Endothelial cell of umbilical vein (primary cell): ENCODE results near the gene NRF1. TPM values are rescaled to one million over a fixed set of nuclear protein-coding genes. Genes with fewer than 3 reads are reported as not detected.

Experiments used
- BruUV-seq: library from RNA; stranded (reverse); fragments of 400-500 nt; replicated peaks from 2 replicates; lab custom pipeline; 2021; lab: Mats Ljungman, UMichigan
- CTCF ChIA-PET: fragments of 300-600, 350-600 bp; sonication (Branson Sonifier 250); formaldehyde crosslinking; loops from one replicate; lab custom pipeline; 2021; ENCODE audit warnings: antibody characterized with exemption, inconsistent platforms; lab: Charles Lee
- POLR2A ChIA-PET: fragments of 300-600, 350-600 bp; sonication (Branson Sonifier 250); formaldehyde crosslinking; loops from one replicate; lab custom pipeline; 2021; ENCODE audit warnings: antibody characterized with exemption, inconsistent platforms; lab: Charles Lee
- DNase-seq: peaks from one replicate; pipeline ENCODE4 v3.0.0-alpha.2; 2011; ENCODE audit warnings: low read depth, low spot score
- FAIRE-seq: peaks from 2 replicates; lab custom pipeline; 2011; peaks lifted over from hg19 to GRCh38; lab: Jason Lieb, UNC
- H2AFZ ChIP-seq: 2 replicates; pipeline ENCODE4 v1.6.0; 2012; ENCODE audit warnings: low read depth, low read length, control low read depth, inconsistent platforms
- H3K27ac ChIP-seq: 2 replicates; pipeline ENCODE4 v1.5.1; 2011; ENCODE audit warnings: low read depth, mild to moderate bottlenecking, control low read depth, low read length, moderate library complexity; ENCODE audit not compliant: insufficient read depth
- H3K27me3 ChIP-seq, 2 experiments: 2 replicates each; pipeline versions ENCODE4 v1.6.0 to v1.6.1; 2011; ENCODE audit warnings: low read length in 2 of 2, mixed read lengths in 1 of 2; ENCODE audit not compliant: control insufficient read depth in 2 of 2, insufficient read depth in 2 of 2
- H3K36me3 ChIP-seq, 2 experiments: 2 replicates in 1 of 2; 3 replicates in 1 of 2; pipeline ENCODE4 v1.5.1; 2011; ENCODE audit warnings: low read length in 2 of 2, mild to moderate bottlenecking in 1 of 2, moderate library complexity in 1 of 2; ENCODE audit not compliant: control insufficient read depth in 2 of 2, insufficient read depth in 2 of 2; ENCODE audit errors: extremely low read depth in 1 of 2
- H3K4me1 ChIP-seq: 3 replicates; pipeline ENCODE4 v1.5.1; 2011; ENCODE audit warnings: mild to moderate bottlenecking, low read length; ENCODE audit not compliant: control insufficient read depth, insufficient read depth; ENCODE audit errors: extremely low read depth
- H3K4me2 ChIP-seq: 2 replicates; pipeline ENCODE4 v1.6.1; 2011; ENCODE audit warnings: low read length, control low read depth, mixed read lengths; ENCODE audit not compliant: insufficient read depth
- H3K4me3 ChIP-seq, 3 experiments: fragments of 200-600 bp in 1 of 3; sonication (generic), shearing (Covaris generic) in 1 of 3; replicated peaks in 1 of 3; 2 replicates each; pipeline ENCODE4 v1.5.1; 2011 to 2016; ENCODE audit warnings: control low read depth in 3 of 3, low read length in 3 of 3, mild to moderate bottlenecking in 2 of 3, inconsistent platforms in 1 of 3, low read depth in 1 of 3, moderate library complexity in 1 of 3; ENCODE audit not compliant: insufficient read depth in 1 of 3
- H3K79me2 ChIP-seq: 2 replicates; pipeline ENCODE4 v1.6.0; 2012; ENCODE audit warnings: low read length, inconsistent platforms; ENCODE audit not compliant: control insufficient read depth, insufficient read depth
- H3K9ac ChIP-seq: replicated peaks from 2 replicates; pipeline ENCODE3; 2011; ENCODE audit warnings: low read length, control low read depth; ENCODE audit not compliant: insufficient read depth; ENCODE audit errors: extremely low read depth
- H3K9me1 ChIP-seq: replicated peaks from 3 replicates; pipeline ENCODE4 v1.6.0; 2011; ENCODE audit warnings: mild to moderate bottlenecking, low read length; ENCODE audit not compliant: control insufficient read depth, insufficient read depth; ENCODE audit errors: extremely low read depth
- H3K9me3 ChIP-seq: replicated peaks from 2 replicates; pipeline ENCODE4 v1.5.1; 2012; ENCODE audit warnings: low read length, inconsistent platforms; ENCODE audit not compliant: control insufficient read depth, insufficient read depth
- H4K20me1 ChIP-seq: replicated peaks from 2 replicates; pipeline ENCODE3; 2011; ENCODE audit warnings: mild to moderate bottlenecking, low read length; ENCODE audit not compliant: control insufficient read depth, insufficient read depth; ENCODE audit errors: extremely low read depth
- CTCF ChIP-seq, 2 donors: IDR thresholded peaks; 1 replicate in 1 of 2; 2 replicates in 1 of 2; pipeline ENCODE4 v1.5.1; 2011; ENCODE audit warnings: low read length in 2 of 2, mild to moderate bottlenecking in 2 of 2, moderate library complexity in 2 of 2, control low read depth in 1 of 2, inconsistent platforms in 1 of 2, low read depth in 1 of 2; ENCODE audit not compliant: insufficient read depth in 1 of 2; ENCODE audit errors: extremely low read depth in 1 of 2
- EZH2 ChIP-seq: IDR thresholded peaks from 2 replicates; pipeline ENCODE4 v1.6.1; 2012; ENCODE audit warnings: borderline replicate concordance, low read depth, mild to moderate bottlenecking, moderate library complexity, low read length, inconsistent platforms; ENCODE audit not compliant: severe bottlenecking
- FOS ChIP-seq: IDR thresholded peaks from 2 replicates; pipeline ENCODE4 v1.6.1; 2011; ENCODE audit warnings: mild to moderate bottlenecking, low read length, moderate library complexity, borderline replicate concordance; ENCODE audit not compliant: insufficient read depth
- GATA2 ChIP-seq: IDR thresholded peaks from 2 replicates; pipeline ENCODE4 v1.7.0; 2011; ENCODE audit warnings: low read depth, mild to moderate bottlenecking, moderate library complexity, mixed read lengths, low read length; ENCODE audit not compliant: insufficient read length, insufficient read depth
- JUN ChIP-seq: IDR thresholded peaks from 2 replicates; pipeline ENCODE4 v1.6.1; 2011; ENCODE audit warnings: borderline replicate concordance, low read depth; ENCODE audit not compliant: insufficient read length, insufficient read depth
- MAX ChIP-seq: IDR thresholded peaks from 2 replicates; pipeline ENCODE4 v1.6.1; 2011; ENCODE audit not compliant: insufficient read depth, insufficient read length
- MYC ChIP-seq: IDR thresholded peaks from one replicate; pipeline ENCODE4 v1.6.1; 2011; ENCODE audit warnings: mild to moderate bottlenecking, low read depth, low read length
- POLR2A ChIP-seq: IDR thresholded peaks from 2 replicates; pipeline ENCODE4 v1.6.1; 2012; ENCODE audit warnings: low read depth, mild to moderate bottlenecking, control low read depth, low read length
- POLR2AphosphoS5 ChIP-seq: IDR thresholded peaks from 2 replicates; pipeline ENCODE4 v1.6.1; 2012; ENCODE audit warnings: low read depth, mild to moderate bottlenecking, control low read depth, low read length, moderate library complexity; ENCODE audit not compliant: insufficient read depth
- dilution Hi-C: fragments of 300-500 bp; cut with MboI; formaldehyde crosslinking; loops from one replicate; pipeline ENCODE4 v1.15.0; 2019; ENCODE audit warnings: low sequenced_read_pairs; ENCODE audit not compliant: extremely low pct_ligation_motif_present
- intact Hi-C: fragments of 100-400 bp; cut with micrococcal nuclease; formaldehyde crosslinking; loops from one replicate; pipeline ENCODE4 v1.10.0; 2022
- polyA plus RNA-seq, 4 experiments: library from polyadenylated mRNA; depleted of rRNA in 3 of 4; stranded (reverse) in 3 of 4; unstranded in 1 of 4; fragments of >200 nt; gene quantifications; 2 replicates each; pipeline versions ENCODE4 v1.2.1 to v1.2.3, GENCODE V29; 2011 to 2012; ENCODE audit warnings: missing spikeins in 1 of 4
- total RNA-seq: library from RNA; stranded (reverse); gene quantifications from 2 replicates; pipeline ENCODE4 v1.2.3, GENCODE V29; 2021

Gene NRF1
- total and polyA plus RNA-seq, 2 donors (not counting 3 experiments of a cell fraction or from before 2014, with no cell fraction given) = 14.6 to 20.3 TPM

GRCh38 chr7:129734400-129734799 lies 122.9 kb downstream of the NRF1 start:
- POLR2A ChIA-PET = no interaction called here
- no peak for FAIRE-seq
- no peak for DNase-seq
- CTCF ChIA-PET = no interaction called here
- Histone ChIP-seq H3K79me2 (no peaks in the 10 kb centered on the region), H3K36me3 (peaks cover 3 to 5% of the 10 kb centered on the region in 2 experiments), H3K27ac (no peak overlapping the region), H3K9me3 (no peaks in the 10 kb centered on the region), H3K27me3 (no peaks in the 10 kb centered on the region), H2AFZ (no peak overlapping the region), H3K9me1 (no peaks in the 10 kb centered on the region), H3K9ac (no peak overlapping the region), H4K20me1 (no peaks in the 10 kb centered on the region), H3K4me2 (no peak overlapping the region), H3K4me3 (no peak overlapping the region), H3K4me1 (peaks cover 11% of the 10 kb centered on the region)
- dilution Hi-C loops (no loop called here), intact Hi-C loops (no loop called here)
- TF ChIP-seq MAX (no peak), POLR2A (no peak), GATA2 (no peak), FOS (no peak), EZH2 (no peak), POLR2AphosphoS5 (no peak), MYC (no peak), JUN (no peak)
- BruUV-seq = no TSS peak

- intact Hi-C loops (no loop called here), dilution Hi-C loops (no loop called here)
- peaks cover 15% of the 10 kb centered on the region for H3K4me1 ChIP-seq
- ChIA-PET CTCF (interaction anchor here (1.0 to 1.2 kb wide), 2 partner anchors 17 to 81 kb away, joined by 3 read pairs; no protein-coding TSS in a partner anchor), POLR2A (no interaction called here)
- H2AFZ ChIP-seq = no peak overlapping the region
- H3K4me2 ChIP-seq = no peak overlapping the region
- no peaks in the 10 kb centered on the region for H3K9me3 ChIP-seq
- peaks cover 2 to 5% of the 10 kb centered on the region in 2 experiments for H3K36me3 ChIP-seq
- peak overlapping the region; percentile 16 for H3K27ac ChIP-seq
- no TSS peak for BruUV-seq
- DNase-seq (peak; percentile 54), FAIRE-seq (peak; percentile 89)
- no peaks in the 10 kb centered on the region for H3K9me1 ChIP-seq
- no peak overlapping the region for H3K9ac ChIP-seq
- peak; percentile 37 for TF ChIP-seq JUN
- no peak for TF ChIP-seq GATA2
- TF ChIP-seq POLR2AphosphoS5 = no peak
- TF ChIP-seq MYC = no peak
- TF ChIP-seq MAX = no peak
- TF ChIP-seq POLR2A = no peak
- no peak for TF ChIP-seq CTCF (IDR thresholded peaks at IDR 0.05; ENCODE audit: extremely low read depth in 1 of 2, insufficient read depth in 1 of 2, low read depth in 1 of 2, low read length in 2 of 2)
- TF ChIP-seq EZH2 = no peak
- no peaks in the 10 kb centered on the region for H4K20me1 ChIP-seq
- H3K27me3 ChIP-seq = no peaks in the 10 kb centered on the region
- H3K79me2 ChIP-seq = no peaks in the 10 kb centered on the region
- H3K4me3 ChIP-seq = no peak overlapping the region
Measured at GRCh38 chr7:129739427-129739826, 127.9 kb downstream of the NRF1 start.
